Measurements from ENCODE around the gene PCDH9. TPM values are rescaled to one million over a fixed set of nuclear protein-coding genes. Genes with fewer than 3 reads are reported as not detected.
A peak's percentile ranks its signal among the peaks of the same experiment; 100 is the strongest.

PCDH9 gene
- total and polyA plus RNA-seq, 8 donors, result 2.0 to 11.6 (median 3.1) TPM

GRCh38 chr13:66492479-66492878 lies 737.7 kb downstream of the PCDH9 start:
- H3K4me3 ChIP-seq, result no peak overlapping the region
- H3K9me3 ChIP-seq, result no peaks in the 10 kb centered on the region
- no peaks in the 10 kb centered on the region for H3K36me3 ChIP-seq
- no peaks in the 10 kb centered on the region for H3K27me3 ChIP-seq
- no peak for ATAC-seq
- no peak overlapping the region for H3K27ac ChIP-seq
- DNase-seq, result no peak
- intact Hi-C loops (cut with DNase I), result no loop called here
- TF ChIP-seq CTCF (IDR thresholded peaks at IDR 0.05), result no peak
- no peaks in the 10 kb centered on the region for H3K4me1 ChIP-seq

- Histone ChIP-seq H3K9me3 (no peaks in the 10 kb centered on the region), H3K4me3 (no peak overlapping the region), H3K36me3 (no peaks in the 10 kb centered on the region), H3K27ac (no peak overlapping the region), H3K4me1 (no peaks in the 10 kb centered on the region), H3K27me3 (no peaks in the 10 kb centered on the region)
- DNase-seq (peak in 2 of 4 donors; percentile 15 to 24), ATAC-seq (peak; percentile 86)
- TF ChIP-seq CTCF (IDR thresholded peaks at IDR 0.05), result no peak
- intact Hi-C loops (cut with DNase I), result no loop called here
Measured at GRCh38 chr13:66491251-66491650, 738.9 kb downstream of the PCDH9 start.

- no peaks in the 10 kb centered on the region for H3K27me3 ChIP-seq
- no peaks in the 10 kb centered on the region for H3K9me3 ChIP-seq
- no peak for DNase-seq
- H3K4me3 ChIP-seq, result no peak overlapping the region
- no peak for ATAC-seq
- H3K27ac ChIP-seq, result no peak overlapping the region
- H3K36me3 ChIP-seq, result no peaks in the 10 kb centered on the region
- no peaks in the 10 kb centered on the region for H3K4me1 ChIP-seq
- intact Hi-C loops (cut with DNase I), result no loop called here
- no peak for TF ChIP-seq CTCF (IDR thresholded peaks at IDR 0.05)
Measured at GRCh38 chr13:66489586-66489985, 740.5 kb downstream of the PCDH9 start.

- no peak for DNase-seq
- Histone ChIP-seq H3K4me3 (no peak overlapping the region), H3K4me1 (no peaks in the 10 kb centered on the region), H3K36me3 (no peaks in the 10 kb centered on the region), H3K27me3 (no peaks in the 10 kb centered on the region), H3K27ac (no peak overlapping the region), H3K9me3 (no peaks in the 10 kb centered on the region)
- no peak for ATAC-seq
- intact Hi-C loops (cut with DNase I), result no loop called here
- TF ChIP-seq CTCF (IDR thresholded peaks at IDR 0.05), result no peak
Measured at GRCh38 chr13:66489172-66489571, 741.0 kb downstream of the PCDH9 start.

- no peaks in the 10 kb centered on the region for H3K36me3 ChIP-seq
- DNase-seq (peak in 1 of 4 donors; percentile 37), ATAC-seq (no peak)
- no peak overlapping the region for H3K27ac ChIP-seq
- H3K9me3 ChIP-seq, result no peaks in the 10 kb centered on the region
- intact Hi-C loops (cut with DNase I), result no loop called here
- no peak for TF ChIP-seq CTCF (IDR thresholded peaks at IDR 0.05)
- no peak overlapping the region for H3K4me3 ChIP-seq
- no peaks in the 10 kb centered on the region for H3K27me3 ChIP-seq
- H3K4me1 ChIP-seq, result no peaks in the 10 kb centered on the region
Measured at GRCh38 chr13:66483712-66484111, 746.4 kb downstream of the PCDH9 start.

All from left lung (tissue), 10 donors.